HG02642 (cell line): ENCODE measurements around the gene PRIM2.
"Not testable (repeated sequence)": the region's sequence is repeated elsewhere in the genome, so short reads cannot be mapped to it uniquely, and the experiment has no call there.

Source experiments
- ATAC-seq: cut with Tn5 transposase; IDR thresholded peaks from one replicate; pipeline ENCODE4 v1.9.1; 2021; ENCODE audit warnings: mild to moderate bottlenecking; ENCODE audit not compliant: unreplicated experiment, poor library complexity

The PRIM2 gene

GRCh38 chr6:57442133-57442532 lies 124.7 kb downstream of the PRIM2 start:
- not testable (repeated sequence) for ATAC-seq

DNA sequence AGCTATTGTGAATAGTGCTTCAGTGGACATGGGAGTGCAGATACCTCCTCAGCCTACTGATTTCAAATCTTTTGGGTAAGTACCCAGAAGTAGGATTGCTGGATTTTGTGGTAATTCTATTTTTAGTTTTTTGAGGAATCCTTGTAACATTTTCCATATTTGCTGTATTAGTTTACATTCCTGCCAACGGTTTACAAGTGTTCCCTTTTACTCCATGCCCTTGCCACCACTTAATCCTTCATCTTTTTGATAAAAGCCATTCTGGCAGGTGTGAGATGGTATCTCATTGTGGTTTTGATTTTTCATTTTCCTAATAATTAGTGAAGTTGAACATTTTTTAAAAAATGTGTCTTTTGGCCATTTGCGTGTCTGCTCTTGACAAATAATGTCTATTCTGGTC lies 125.8 kb downstream of the PRIM2 start:
- not testable (repeated sequence) for ATAC-seq

DNA sequence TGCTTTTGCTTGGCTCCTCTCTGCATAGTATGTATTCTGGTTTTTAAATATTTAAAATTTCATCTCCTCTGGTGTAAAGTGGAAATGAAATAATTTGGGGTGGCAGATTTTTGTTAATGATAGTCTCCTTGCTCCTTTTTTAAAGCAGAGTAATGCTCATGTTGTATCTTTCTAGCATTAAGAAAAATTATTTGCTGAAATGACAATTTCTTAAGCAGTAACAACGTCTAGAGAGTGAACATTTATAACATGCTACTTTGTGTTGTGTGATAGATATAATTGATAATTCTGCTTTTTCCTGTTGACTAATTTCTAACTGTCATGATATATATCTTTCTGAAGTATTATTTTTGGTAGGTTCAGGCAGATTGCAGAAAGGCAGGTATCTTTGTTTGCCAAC lies 127.4 kb downstream of the PRIM2 start:
- ATAC-seq = not testable (repeated sequence)

DNA sequence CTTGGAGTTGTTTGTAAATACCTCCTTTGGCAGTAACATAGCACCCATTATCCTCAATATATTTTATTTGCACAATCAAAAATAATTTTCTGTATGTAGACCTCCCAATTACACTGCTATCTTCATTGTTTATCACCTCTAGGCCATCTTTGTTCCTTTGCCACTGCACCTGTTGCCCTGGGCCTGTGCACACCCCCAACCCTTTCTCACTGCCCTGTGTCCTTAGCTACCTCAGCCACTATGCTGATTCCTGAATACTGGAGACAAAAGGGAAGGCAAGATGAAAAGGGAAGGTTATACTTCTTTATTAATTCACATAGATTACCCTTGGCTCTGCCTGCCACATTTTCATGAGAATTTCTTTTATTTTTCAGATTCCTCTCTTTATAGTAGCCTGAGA lies 127.9 kb downstream of the PRIM2 start:
- peak; percentile 60 for ATAC-seq

DNA sequence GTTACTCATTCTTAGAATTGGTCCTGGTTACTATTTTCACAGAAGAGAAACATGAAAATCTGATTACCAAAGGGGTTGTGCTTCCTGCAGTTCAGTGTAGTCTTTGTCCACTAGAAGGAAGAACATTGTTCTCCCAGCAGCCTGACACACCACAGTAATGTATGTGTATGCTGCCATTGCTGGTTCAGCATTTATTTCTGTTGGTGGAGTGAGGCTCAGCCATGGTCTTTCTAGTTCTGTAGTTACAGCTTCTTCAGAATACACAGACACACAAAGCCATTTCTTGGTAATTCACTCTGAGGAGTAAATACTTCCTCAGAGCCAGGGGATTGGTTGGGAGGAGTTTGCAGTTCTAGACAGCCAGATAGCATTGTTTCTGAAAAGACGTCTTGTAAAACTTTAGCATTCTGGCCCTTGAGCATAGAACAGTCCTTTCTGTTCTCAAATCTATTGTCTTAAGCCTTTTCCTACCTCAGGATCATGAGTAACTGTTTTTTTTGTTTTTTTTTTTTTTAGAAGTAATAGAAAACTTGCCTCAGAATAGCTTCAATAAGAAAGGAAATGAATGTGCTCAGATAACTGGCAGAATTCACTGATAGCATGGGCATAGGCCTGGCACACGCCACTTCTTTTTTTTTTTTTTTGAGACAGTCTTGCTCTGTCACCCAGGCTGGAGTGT lies 128.5 kb downstream of the PRIM2 start:
- peak; percentile 70 for ATAC-seq

DNA sequence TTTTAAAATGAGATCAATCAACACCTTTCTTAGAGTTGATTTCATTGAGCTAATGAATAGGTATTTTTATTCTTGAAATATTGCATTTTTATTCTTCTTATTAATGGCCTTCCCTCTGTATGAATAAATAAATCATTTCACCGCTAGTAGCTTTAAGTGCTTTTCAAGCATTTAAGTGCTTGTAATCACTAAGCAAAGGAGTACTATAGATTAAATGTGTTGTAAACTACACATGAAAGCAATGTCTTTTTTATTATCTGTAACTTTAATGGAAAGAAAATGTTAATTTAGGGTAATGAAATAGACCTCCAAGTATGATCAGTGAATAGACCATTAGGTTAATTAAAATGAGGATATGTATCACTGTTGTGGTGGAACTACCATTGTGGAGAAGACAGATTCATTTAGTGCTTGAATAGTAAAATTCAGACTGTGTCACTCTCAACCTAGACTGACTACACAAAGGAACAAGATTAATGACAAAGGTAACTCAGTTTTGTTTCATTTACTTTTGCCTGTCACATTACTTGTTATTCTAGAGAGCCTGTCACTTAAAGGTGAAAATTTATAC lies 132.2 kb downstream of the PRIM2 start:
- not testable (repeated sequence) for ATAC-seq

DNA sequence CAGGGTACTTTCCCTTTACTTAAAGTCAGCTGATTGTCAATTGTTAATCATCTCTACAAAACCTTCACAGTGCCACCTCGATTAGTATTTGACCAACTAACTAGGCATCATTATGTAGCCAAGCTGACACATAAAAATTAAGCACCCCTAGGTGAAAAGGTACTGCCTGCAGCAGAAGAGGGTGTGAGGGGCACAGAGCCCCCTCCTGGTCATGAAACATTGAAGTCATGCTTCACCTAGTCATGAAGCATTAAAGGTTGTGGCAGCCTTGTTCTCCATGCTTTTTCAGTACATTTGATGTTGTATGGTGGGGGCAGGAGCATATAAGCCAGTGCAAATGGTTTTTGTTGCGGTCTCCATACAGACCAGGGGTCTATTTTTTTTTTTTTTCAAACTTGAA lies 142.4 kb downstream of the PRIM2 start:
- not testable (repeated sequence) for ATAC-seq

DNA sequence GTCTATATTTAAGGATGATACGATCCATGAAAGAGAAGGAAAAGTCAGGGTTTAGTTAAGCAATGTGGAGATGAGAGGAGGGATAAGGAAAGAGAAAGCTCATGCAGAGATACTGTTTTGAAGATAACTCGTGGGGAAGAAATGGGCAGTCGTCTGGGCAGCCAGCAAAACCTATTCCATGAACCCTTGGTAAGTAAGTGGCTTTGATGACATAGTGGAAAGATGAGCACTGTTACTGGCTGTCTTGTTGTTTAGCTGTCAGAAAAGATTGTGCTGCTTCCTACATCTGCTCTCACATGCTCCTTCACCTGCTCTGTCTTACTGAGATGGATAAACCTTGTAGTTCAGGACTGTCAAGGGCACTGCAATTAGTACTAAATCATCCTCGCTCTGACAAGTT lies 143.6 kb downstream of the PRIM2 start:
- ATAC-seq = not testable (repeated sequence)

GRCh38 chr6:57463809-57464208 lies 146.4 kb downstream of the PRIM2 start:
- ATAC-seq = not testable (repeated sequence)

DNA sequence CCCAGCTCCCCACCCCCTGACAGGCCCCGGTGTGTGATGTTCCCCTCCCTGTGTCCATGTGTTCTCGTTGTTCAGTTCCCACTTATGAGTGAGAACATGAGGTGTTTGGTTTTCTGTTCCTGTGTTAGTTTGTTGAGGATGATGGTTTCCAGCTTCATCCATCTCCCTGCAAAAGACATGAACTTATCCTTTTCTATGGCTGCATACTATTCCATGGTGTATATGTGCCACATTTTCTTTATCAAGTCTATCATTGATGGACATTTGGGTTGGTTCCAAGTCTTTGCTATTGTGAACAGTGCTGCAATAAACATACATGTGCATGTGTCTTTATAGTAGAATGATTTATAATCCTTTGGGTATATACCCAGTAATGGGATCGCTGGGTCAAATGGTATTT lies 148.5 kb downstream of the PRIM2 start:
- ATAC-seq = not testable (repeated sequence)

DNA sequence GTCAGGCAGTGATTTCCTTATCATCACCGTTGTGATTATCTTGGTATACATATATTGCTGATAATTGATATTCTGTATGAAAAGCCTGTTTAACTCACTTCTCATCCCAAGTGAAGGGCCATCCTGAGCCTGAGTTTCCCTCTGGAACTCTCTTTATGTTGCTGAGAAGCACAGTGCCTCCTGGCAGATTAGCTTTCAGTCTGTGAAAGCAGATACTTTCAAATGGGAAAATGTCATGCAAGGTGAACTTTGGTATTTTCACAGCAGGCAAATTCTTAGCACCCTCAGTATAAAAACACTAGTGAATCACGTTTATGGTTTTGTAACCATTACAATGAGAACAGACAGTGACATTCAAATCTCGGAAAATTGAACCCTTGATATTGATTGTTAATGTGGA lies 151.6 kb downstream of the PRIM2 start:
- ATAC-seq = no peak

DNA sequence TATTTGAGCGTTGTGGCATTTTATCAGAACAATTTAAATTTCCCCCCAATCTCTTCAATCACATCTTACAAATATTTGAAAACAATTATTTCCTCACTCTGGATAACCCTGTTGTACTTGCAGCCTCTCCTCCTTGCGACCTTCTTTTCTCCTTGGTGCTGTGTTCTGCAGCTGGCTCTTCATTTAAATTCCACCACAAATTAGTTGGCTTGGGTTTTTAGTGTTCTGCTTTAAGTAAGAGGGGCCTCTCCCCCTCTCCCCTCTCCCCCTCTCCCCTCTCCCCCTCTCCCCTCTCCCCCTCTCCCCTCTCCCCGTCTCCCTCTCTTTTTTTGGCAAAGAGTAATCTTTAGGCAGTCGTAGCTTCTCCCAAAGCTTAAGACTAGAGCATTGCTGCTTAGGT lies 152.7 kb downstream of the PRIM2 start:
- not testable (repeated sequence) for ATAC-seq

DNA sequence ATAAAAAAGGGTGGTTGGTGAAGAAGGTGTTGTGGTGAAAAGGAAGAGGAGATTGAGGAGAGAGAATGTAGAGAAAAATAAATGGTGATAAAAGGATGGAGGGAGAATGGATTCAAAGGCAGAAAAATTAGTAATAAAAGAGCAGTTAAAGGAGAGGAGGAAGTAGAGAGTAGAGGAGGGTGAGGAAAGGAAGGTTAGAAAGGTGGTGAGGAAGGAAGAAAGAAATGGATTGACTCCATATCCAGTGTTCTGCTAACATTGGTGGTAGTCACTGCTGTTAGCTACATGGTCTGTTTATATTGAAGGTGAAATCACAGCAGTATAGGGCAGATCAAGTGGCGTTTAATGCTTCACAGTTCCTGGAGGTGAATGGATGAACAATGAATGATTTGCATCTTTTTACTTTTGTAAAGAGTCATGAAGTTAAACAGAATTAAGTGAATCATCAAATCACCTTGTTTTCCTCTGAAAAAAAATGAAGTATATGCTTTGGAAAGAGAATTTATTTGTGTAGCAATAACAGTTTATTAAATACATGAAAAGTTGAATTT lies 154.0 kb downstream of the PRIM2 start:
- not testable (repeated sequence) for ATAC-seq

- not testable (repeated sequence) for ATAC-seq
These were observed 155.5 kb downstream of the PRIM2 start for GRCh38 chr6:57472861-57473362.

GRCh38 chr6:57474862-57475475 lies 157.5 kb downstream of the PRIM2 start:
- not testable (repeated sequence) for ATAC-seq

- ATAC-seq = not testable (repeated sequence)
These were observed 158.2 kb downstream of the PRIM2 start for GRCh38 chr6:57475656-57476055.

- not testable (repeated sequence) for ATAC-seq
These were observed 162.8 kb downstream of the PRIM2 start for GRCh38 chr6:57480194-57480593.

- not testable (repeated sequence) for ATAC-seq
These were observed 163.7 kb downstream of the PRIM2 start for GRCh38 chr6:57481121-57481520.

- not testable (repeated sequence) for ATAC-seq
These were observed 165.0 kb downstream of the PRIM2 start for GRCh38 chr6:57482471-57482870.

GRCh38 chr6:57486494-57487081 lies 169.2 kb downstream of the PRIM2 start:
- not testable (repeated sequence) for ATAC-seq

DNA sequence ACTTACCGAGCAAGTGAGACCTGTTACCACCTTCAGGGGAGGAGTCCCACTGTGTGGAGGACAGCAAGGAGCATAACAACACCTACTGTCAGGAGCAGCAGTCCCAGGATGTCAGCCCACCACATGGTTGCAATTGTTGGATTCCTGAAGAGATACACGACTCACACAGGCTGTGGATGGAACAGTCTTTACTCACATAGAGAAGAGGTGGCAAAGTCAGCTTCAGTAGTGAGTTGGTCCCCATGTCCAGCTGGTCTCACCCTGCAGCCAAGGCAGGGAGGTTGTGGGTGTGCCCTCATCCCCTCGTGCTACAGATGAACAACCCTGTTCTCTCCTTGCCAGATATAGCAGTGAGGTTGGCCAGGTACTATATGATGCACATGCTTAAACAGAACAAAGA lies 171.1 kb downstream of the PRIM2 start:
- ATAC-seq = not testable (repeated sequence)
